Left lung (tissue), 10 donors: ENCODE measurements around the gene BACE2. TPM values are rescaled to one million over a fixed set of nuclear protein-coding genes. Genes with fewer than 3 reads are reported as not detected.
A peak's percentile ranks its signal among the peaks of the same experiment; 100 is the strongest.

Source experiments
- ATAC-seq: fragments of 200-7000 bp; cut with Tn5 transposase; one replicate; pipeline ENCODE4 v1.9.1; 2020; ENCODE audit warnings: moderate library complexity
- DNase-seq, 4 donors: peaks; one replicate each; pipeline ENCODE4 v3.0.0-alpha.2; 2013 to 2020
- H3K27ac ChIP-seq, 2 donors: fragments of 200-600 bp; sonication (generic) in 1 of 2; one replicate each; pipeline versions ENCODE4 v1.5.0 to v1.8.0; 2020 to 2021
- H3K27me3 ChIP-seq, 2 donors: fragments of 200-600 bp; sonication (generic) in 1 of 2; one replicate each; pipeline versions ENCODE4 v1.5.0 to v1.8.0; 2020 to 2021
- H3K36me3 ChIP-seq, 2 donors: fragments of 200-600 bp; sonication (generic) in 1 of 2; one replicate each; pipeline versions ENCODE4 v1.5.0 to v1.8.0; 2020 to 2021
- H3K4me1 ChIP-seq, 2 donors: fragments of 200-600 bp; one replicate each; pipeline ENCODE4 v1.8.0; 2021
- H3K4me3 ChIP-seq, 2 donors: fragments of 200-600 bp; sonication (generic) in 1 of 2; one replicate each; pipeline versions ENCODE4 v1.5.0 to v1.8.0; 2020 to 2021; ENCODE audit warnings: mild to moderate bottlenecking in 1 of 2
- H3K9me3 ChIP-seq, 2 donors: fragments of 200-600 bp; sonication (generic) in 1 of 2; one replicate each; pipeline versions ENCODE4 v1.5.0 to v1.8.0; 2020 to 2021
- CTCF ChIP-seq, 2 donors: fragments of 200-600 bp; sonication (generic) in 1 of 2; IDR thresholded peaks; one replicate each; pipeline versions ENCODE4 v1.5.0 to v1.8.0; 2021; ENCODE audit warnings: antibody characterized with exemption in 2 of 2
- intact Hi-C, 2 donors: fragments of 100-400 bp; cut with DNase I; formaldehyde crosslinking; loops; one replicate each; pipeline versions ENCODE4 v1.11.2 to v1.14.2; 2022
- polyA plus RNA-seq, 6 donors: library from polyadenylated mRNA; unstranded; fragments of 120-200 nt; gene quantifications; one replicate each; pipeline ENCODE4 v1.2.1, GENCODE V29; 2013; ENCODE audit not compliant: insufficient read length in 6 of 6
- total RNA-seq, 2 donors: library from RNA; stranded (reverse); fragmentation: NEBNext Ultra II Directional; extraction: Animal tissue kit (Norgen Biotek cat#: 25700); gene quantifications; one replicate each; pipeline ENCODE4 v1.2.1, GENCODE V29; 2021
- donor health status: DM: no; HTN: yes; CAD: no.
- donor health status: DM: no; HTN: no; CAD: no.

The BACE2 gene
- total and polyA plus RNA-seq, 8 donors, result 29.2 to 44.6 (median 35.0) TPM

- Histone ChIP-seq H3K9me3 (no peaks in the 10 kb centered on the region), H3K4me3 (no peak overlapping the region), H3K27me3 (no peaks in the 10 kb centered on the region), H3K4me1 (no peaks in the 10 kb centered on the region), H3K27ac (no peak overlapping the region), H3K36me3 (no peaks in the 10 kb centered on the region)
- TF ChIP-seq CTCF (IDR thresholded peaks at IDR 0.05), result no peak
- intact Hi-C loops, result no loop called here
- no peak for DNase-seq
- no peak for ATAC-seq
Measured at GRCh38 chr21:41124641-41125201, 43.2 kb upstream of the BACE2 start.

GRCh38 chr21:41128981-41129380, 39.0 kb upstream of the BACE2 start:
- Histone ChIP-seq H3K27me3 (no peaks in the 10 kb centered on the region), H3K4me1 (no peaks in the 10 kb centered on the region), H3K9me3 (no peaks in the 10 kb centered on the region), H3K4me3 (no peak overlapping the region), H3K27ac (no peak overlapping the region), H3K36me3 (no peaks in the 10 kb centered on the region)
- no peak for ATAC-seq
- no peak for TF ChIP-seq CTCF (IDR thresholded peaks at IDR 0.05)
- intact Hi-C loops, result no loop called here
- DNase-seq, result no peak

GRCh38 chr21:41130883-41131282, 37.1 kb upstream of the BACE2 start:
- Histone ChIP-seq H3K27me3 (no peaks in the 10 kb centered on the region), H3K4me3 (no peak overlapping the region), H3K9me3 (no peaks in the 10 kb centered on the region), H3K36me3 (no peaks in the 10 kb centered on the region), H3K27ac (no peak overlapping the region), H3K4me1 (no peaks in the 10 kb centered on the region)
- ATAC-seq, result no peak
- TF ChIP-seq CTCF (IDR thresholded peaks at IDR 0.05), result no peak
- no peak for DNase-seq
- intact Hi-C loops, result no loop called here

GRCh38 chr21:41133874-41134522, 34.0 kb upstream of the BACE2 start:
- Histone ChIP-seq H3K27ac (no peak overlapping the region), H3K9me3 (no peaks in the 10 kb centered on the region), H3K4me1 (no peaks in the 10 kb centered on the region), H3K36me3 (no peaks in the 10 kb centered on the region), H3K4me3 (no peak overlapping the region), H3K27me3 (no peaks in the 10 kb centered on the region)
- peak in 1 of 4 donors; percentile 65 for DNase-seq
- intact Hi-C loops, result no loop called here
- ATAC-seq, result peak; percentile 73
- TF ChIP-seq CTCF (IDR thresholded peaks at IDR 0.05), result peak; percentile 24 to 37

GRCh38 chr21:41135746-41136145, 32.2 kb upstream of the BACE2 start:
- Histone ChIP-seq H3K9me3 (no peaks in the 10 kb centered on the region), H3K4me1 (no peaks in the 10 kb centered on the region), H3K27me3 (no peaks in the 10 kb centered on the region), H3K4me3 (no peak overlapping the region), H3K27ac (no peak overlapping the region), H3K36me3 (no peaks in the 10 kb centered on the region)
- intact Hi-C loops, result no loop called here
- TF ChIP-seq CTCF (IDR thresholded peaks at IDR 0.05), result no peak
- ATAC-seq (no peak), DNase-seq (no peak)
